AG20443 (cell line): Measurements from ENCODE around the gene METAP2.

Experiments used
- DNase-seq: peaks from one replicate; pipeline ENCODE4 v3.0.0; 2012; ENCODE audit warnings: low spot score, mixed read lengths

The METAP2 gene

GRCh38 chr12:95549392-95550084, 75.6 kb downstream of the METAP2 start:
- DNase-seq = no peak

GRCh38 chr12:95551305-95551704, 77.4 kb downstream of the METAP2 start, which contains the start of gene USP44:
Gene USP44 (minus strand): TSS chr12:95551476. CDS start chr12:95534256, 17,220 bp downstream.
- DNase-seq = no peak

- no peak for DNase-seq
Measured at GRCh38 chr12:95551913-95552516, 78.1 kb downstream of the METAP2 start.

GRCh38 chr12:95553197-95553943, 79.4 kb downstream of the METAP2 start:
- no peak for DNase-seq

GRCh38 chr12:95554532-95555071, 80.7 kb downstream of the METAP2 start:
- no peak for DNase-seq

- no peak for DNase-seq
Measured at GRCh38 chr12:95557625-95558024, 83.7 kb downstream of the METAP2 start.
